K562 (cell line): ENCODE measurements around the gene HSPA5. TPM values are rescaled to one million over a fixed set of nuclear protein-coding genes. Genes with fewer than 3 reads are reported as not detected.

ENCODE experiments used
- MTA2 ChIP-seq: fragments of 450-650 bp; IDR thresholded peaks from 2 replicates; pipeline ENCODE4 v1.6.1; 2016; ENCODE audit warnings: low read depth
- PHTF2 ChIP-seq: fragments of 250-450 bp; sonication (Bioruptor Pico); IDR thresholded peaks from 2 replicates; pipeline ENCODE4 v1.5.0; 2021; ENCODE audit warnings: mild to moderate bottlenecking
- POLR2AphosphoS2 ChIP-seq: IDR thresholded peaks from 2 replicates; pipeline ENCODE4 v1.6.1; 2012; ENCODE audit warnings: low read length, improper control_type of control experiment
- RNF219 ChIP-seq: fragments of 250-450 bp; sonication (Bioruptor Pico); IDR thresholded peaks from 2 replicates; pipeline ENCODE4 v1.5.0; 2022; ENCODE audit warnings: mild to moderate bottlenecking
- SMAD4 ChIP-seq: fragments of 250-450 bp; sonication (Bioruptor Pico); conservative IDR thresholded peaks from 2 replicates; pipeline ENCODE4 v1.8.0; 2021; ENCODE audit warnings: inconsistent platforms, mild to moderate bottlenecking, moderate library complexity
- SMARCB1 ChIP-seq: IDR thresholded peaks from 2 replicates; pipeline ENCODE4 v1.6.1; 2011; ENCODE audit warnings: improper control_type of control experiment, low read depth; ENCODE audit not compliant: insufficient read length
- STAT5A ChIP-seq: IDR thresholded peaks from 2 replicates; pipeline ENCODE4 v1.6.1; 2012; ENCODE audit warnings: low read length, inconsistent platforms, borderline replicate concordance
- VEZF1 ChIP-seq: fragments of 200-800 bp; sonication (Bioruptor generic); IDR thresholded peaks from 2 replicates; pipeline ENCODE4 v1.6.1; 2017; ENCODE audit warnings: missing genetic modification characterization, missing compliant biosample characterization
- ZFP30 ChIP-seq: fragments of 250-450 bp; sonication (Bioruptor Pico); IDR thresholded peaks from 2 replicates; pipeline ENCODE4 v1.8.0; 2022; ENCODE audit warnings: moderate library complexity, mild to moderate bottlenecking, inconsistent platforms, borderline replicate concordance
- ZFP91 ChIP-seq: sonication (generic); formaldehyde crosslinking; IDR thresholded peaks from 2 replicates; pipeline ENCODE4 v1.8.0; 2022; ENCODE audit warnings: mild to moderate bottlenecking, missing genetic modification reagents
- ZNF277 ChIP-seq: fragments of 250-450 bp; sonication (Bioruptor Pico); IDR thresholded peaks from 2 replicates; pipeline ENCODE4 v1.8.0; 2022; ENCODE audit warnings: inconsistent platforms, mild to moderate bottlenecking, moderate library complexity, borderline replicate concordance
- ZNF449 ChIP-seq: fragments of 250-450 bp; sonication (Bioruptor Pico); IDR thresholded peaks from 2 replicates; pipeline ENCODE4 v1.8.0; 2022; ENCODE audit warnings: moderate library complexity, mild to moderate bottlenecking, inconsistent platforms
- ZNF609 ChIP-seq: sonication (generic); formaldehyde crosslinking; IDR thresholded peaks from 2 replicates; pipeline ENCODE4 v1.8.1; 2023; ENCODE audit warnings: missing genetic modification reagents, mild to moderate bottlenecking, borderline replicate concordance
- polyA plus RNA-seq, 8 experiments: library from polyadenylated mRNA; depleted of rRNA in 4 of 8; stranded (reverse) in 5 of 8; unstranded in 3 of 8; fragments of >200 nt; fragmentation: Nextera tagmentation in 2 of 8; fragmentation: Illumina TruSeq in 1 of 8; extraction: Ambion mirVana in 2 of 8; extraction: Trizol in 1 of 8; gene quantifications; 2 replicates each; pipeline versions ENCODE4 v1.2.1 to v1.2.3, GENCODE V29; 2011 to 2014; ENCODE audit warnings: inconsistent platforms in 1 of 8, missing spikeins in 1 of 8
- total RNA-seq, 7 experiments: library from RNA; depleted of rRNA in 6 of 7; stranded (reverse); fragments of >200 nt in 6 of 7; fragmentation: Illumina TruSeq in 2 of 7; extraction: Trizol in 2 of 7; gene quantifications; 2 replicates each; pipeline versions ENCODE4 v1.2.1 to v1.2.3, GENCODE V29; 2011 to 2021; ENCODE audit warnings: low replicate concordance in 1 of 7

Gene HSPA5
- total and polyA plus RNA-seq, 9 of the 15 experiments (the other 6 are each of a cell fraction or from before 2014, with no cell fraction given), result 48.0 to 265 (median 113) TPM

- TF ChIP-seq ZNF449 (CRISPR knock-in tag), result no peak
- TF ChIP-seq POLR2AphosphoS2, result no peak
- TF ChIP-seq PHTF2 (CRISPR knock-in tag), result no peak
- TF ChIP-seq VEZF1, result peak; percentile 76
- no peak for TF ChIP-seq STAT5A
- peak; percentile 14; the same call in 1 of the 2 replicates for TF ChIP-seq SMAD4 (CRISPR knock-in tag)
- no peak for TF ChIP-seq ZFP91
- no peak for TF ChIP-seq SMARCB1
- TF ChIP-seq ZNF609 (CRISPR knock-in tag), result no peak
- no peak for TF ChIP-seq ZFP30 (CRISPR knock-in tag)
- TF ChIP-seq ZNF277, result no peak
- no peak for TF ChIP-seq RNF219 (CRISPR knock-in tag)
- TF ChIP-seq MTA2, result no peak
Observed at GRCh38 chr9:125200216-125201047, 40.7 kb downstream of the HSPA5 start, which contains the start of gene RABEPK (continued).
